OCI-M1 (cell line): Measurements from ENCODE around the gene PARD3B.

ENCODE experiments used
- DNase-seq: peaks from one replicate; lab custom pipeline; 2025; lab: John Stamatoyannopoulos, UW

Gene PARD3B

GRCh38 chr2:205013586-205013985, 468.3 kb downstream of the PARD3B start:
- no peak for DNase-seq

- DNase-seq: peak; percentile 29
Measured at GRCh38 chr2:205014201-205014600, 468.9 kb downstream of the PARD3B start.

GRCh38 chr2:205017381-205017780, 472.1 kb downstream of the PARD3B start:
- DNase-seq: no peak

DNA sequence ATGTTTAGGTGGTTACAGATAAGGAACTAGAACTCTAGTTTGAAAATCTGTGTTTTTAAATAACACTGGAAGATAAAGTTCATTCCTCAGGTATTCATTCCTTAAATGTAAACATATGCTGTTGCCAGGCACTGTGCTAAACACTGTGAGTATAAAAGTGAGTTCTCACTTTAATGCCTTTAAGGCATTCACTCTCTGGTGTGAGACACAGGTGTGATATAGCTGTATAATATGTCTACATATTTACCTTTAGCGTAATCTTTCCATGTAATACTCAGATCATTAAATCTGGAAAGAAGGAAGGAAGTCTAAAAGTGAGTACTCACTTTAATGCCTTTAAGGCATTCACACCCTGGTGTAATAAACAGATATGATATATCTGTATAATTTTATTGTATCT, 472.6 kb downstream of the PARD3B start:
- DNase-seq: no peak

DNA sequence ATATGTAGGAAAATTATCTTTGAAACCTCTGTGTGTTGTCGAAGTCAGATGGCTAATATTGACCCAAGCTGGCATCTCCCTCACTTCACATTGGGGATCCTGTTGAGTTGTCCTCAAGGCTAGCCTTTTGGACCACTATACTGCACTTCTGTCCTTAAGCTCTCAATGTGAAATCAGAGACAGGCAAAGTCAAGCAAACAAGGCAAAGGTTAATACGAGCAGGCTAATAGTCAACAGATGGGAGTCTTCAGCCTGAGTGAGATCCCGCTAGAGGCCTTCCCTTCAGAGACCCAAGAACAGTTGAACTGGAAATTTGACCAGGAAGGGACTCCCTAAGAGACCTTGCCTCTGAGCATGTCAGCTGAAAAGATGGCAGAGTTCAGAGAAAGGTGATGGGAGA, 475.4 kb downstream of the PARD3B start:
- no peak for DNase-seq

DNA sequence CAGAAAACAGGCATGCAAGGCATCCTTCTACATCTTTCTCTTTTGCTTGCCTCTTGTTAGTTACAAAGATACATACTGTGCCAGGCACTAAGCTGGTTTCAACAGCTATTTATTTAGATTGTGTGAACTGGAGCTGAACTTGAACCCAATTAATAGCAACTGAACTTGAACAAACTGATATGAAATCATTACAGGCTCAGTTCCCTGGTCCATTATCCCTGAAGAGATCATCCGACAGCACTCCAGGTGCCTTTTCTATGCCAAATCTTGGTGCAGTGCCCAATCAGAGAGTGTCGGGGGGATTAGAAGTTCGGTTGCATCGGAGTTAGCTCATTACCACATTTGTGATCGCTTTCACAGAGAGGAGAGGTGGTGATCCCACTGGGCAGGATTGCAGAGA, 477.6 kb downstream of the PARD3B start:
- DNase-seq: no peak

DNA sequence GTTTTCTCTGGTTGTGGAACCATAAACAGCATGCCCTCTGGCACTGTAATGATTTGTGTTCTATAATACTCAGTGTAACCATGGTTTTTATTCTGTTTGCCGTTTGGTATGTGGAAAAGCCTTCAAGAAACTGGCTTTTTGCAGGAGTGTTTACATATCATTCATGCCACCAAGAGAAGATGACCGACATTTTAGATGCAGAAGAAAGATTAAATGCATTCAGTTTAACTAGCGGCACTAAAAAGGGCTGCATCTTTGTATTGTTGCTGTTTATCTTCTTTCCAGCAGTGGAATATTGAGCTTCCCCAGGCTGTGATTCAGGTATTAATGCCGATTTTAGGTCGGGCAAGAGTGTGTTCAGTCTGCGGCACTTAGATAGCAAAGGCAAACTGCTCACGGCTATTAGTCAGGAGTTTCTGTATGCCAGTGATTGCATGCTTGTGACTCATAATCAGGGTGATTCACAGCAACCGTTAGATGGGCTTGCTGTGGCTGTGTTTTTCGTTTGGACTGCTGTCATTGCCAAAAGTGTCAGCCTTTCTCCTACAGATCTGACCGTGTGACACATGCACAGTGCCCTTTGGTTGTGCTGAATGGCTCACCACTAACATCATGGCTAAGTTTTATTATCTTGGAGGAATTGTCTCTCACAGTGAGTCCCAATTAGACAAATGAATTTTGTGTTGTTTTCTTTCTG, 479.7 kb downstream of the PARD3B start:
- DNase-seq: peak; percentile 94

DNA sequence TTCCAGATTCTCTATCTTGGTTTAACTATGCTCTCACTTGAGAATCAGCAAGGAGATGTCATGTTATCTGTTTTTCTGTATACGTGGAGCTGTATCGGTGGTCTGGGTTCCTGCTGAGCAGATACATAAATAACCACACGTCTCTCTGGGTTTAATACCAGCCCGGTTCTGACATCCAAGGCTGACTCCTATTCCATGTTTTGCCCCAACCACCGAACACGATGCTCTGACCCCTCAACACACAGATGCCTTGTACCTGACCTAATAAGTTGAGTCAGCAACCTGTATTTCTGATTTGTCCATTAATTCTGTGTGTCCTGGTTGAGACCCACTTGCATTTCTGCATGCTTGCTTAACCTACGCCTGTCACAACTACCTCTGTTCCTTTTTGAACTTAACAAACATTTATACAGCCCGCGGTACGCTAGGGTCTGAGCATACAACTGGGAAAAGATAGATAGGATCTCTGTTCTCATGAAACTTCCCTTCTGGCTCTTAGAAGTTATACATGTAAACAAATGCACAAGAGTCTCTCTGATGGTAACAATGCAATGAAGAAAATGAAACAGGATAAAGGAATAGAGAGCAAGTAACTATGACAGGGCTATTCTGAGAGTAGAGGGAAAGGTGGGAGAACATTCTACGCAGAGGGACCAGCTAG, 480.4 kb downstream of the PARD3B start:
- DNase-seq: peak; percentile 75

DNA sequence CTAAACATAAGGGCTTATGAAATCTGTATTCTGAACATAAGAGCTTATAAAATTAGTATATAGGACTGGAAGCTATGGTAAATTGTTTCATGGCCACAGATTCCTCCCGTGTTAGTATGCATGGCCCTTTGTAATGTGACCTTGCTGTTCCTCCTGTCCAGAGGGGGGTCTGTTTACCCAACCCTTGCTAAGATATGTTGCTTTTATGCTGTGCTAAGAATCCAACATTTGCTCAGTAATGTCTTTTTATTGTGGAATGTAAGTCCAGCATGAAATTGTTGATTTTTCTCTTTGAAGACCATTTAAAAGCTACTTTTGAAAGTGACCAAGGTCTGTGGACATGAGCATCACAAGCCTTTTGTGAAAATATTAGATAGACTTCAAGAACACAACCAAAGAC, 485.4 kb downstream of the PARD3B start:
- no peak for DNase-seq

- no peak for DNase-seq
Measured at GRCh38 chr2:205032093-205032551, 486.8 kb downstream of the PARD3B start.

DNA sequence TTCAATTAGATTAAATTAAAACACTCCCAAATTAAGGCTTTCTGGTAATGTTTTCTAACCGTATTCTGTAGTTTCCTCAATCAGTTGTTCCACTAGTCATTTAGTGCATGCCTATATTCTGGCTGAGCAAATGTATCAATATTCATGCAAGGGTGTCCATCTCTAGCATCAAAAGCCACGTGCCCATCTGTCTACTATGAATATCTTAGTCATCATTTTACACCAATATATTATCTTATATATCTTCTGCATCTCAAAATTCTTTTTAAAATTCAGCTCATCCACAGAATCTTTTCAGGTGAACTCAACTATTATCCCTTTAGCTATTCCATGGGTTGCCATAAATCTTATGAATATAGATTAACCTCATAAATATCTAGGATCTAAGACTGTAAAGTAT, 488.2 kb downstream of the PARD3B start:
- DNase-seq: no peak

DNA sequence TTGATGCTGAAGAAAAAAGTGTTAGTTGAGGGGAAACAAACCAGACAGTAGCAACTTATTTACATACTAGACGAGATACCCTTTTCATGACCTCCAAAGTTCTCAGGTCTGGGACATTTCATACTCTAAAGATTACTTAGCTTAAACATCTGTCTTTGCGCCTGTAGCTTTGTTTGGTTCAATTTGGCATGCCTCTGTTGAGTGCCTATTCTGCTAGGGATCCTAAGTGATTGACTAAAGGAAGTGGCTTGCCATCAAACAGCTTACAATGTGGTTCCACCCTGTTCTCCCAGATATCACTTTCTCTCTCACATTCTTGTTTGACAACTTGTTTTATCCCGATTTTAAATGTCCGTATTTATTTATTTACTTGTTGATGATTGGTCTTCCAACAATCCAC, 488.8 kb downstream of the PARD3B start:
- DNase-seq: no peak

- DNase-seq: no peak
Measured at GRCh38 chr2:205040323-205040722, 495.0 kb downstream of the PARD3B start.

DNA sequence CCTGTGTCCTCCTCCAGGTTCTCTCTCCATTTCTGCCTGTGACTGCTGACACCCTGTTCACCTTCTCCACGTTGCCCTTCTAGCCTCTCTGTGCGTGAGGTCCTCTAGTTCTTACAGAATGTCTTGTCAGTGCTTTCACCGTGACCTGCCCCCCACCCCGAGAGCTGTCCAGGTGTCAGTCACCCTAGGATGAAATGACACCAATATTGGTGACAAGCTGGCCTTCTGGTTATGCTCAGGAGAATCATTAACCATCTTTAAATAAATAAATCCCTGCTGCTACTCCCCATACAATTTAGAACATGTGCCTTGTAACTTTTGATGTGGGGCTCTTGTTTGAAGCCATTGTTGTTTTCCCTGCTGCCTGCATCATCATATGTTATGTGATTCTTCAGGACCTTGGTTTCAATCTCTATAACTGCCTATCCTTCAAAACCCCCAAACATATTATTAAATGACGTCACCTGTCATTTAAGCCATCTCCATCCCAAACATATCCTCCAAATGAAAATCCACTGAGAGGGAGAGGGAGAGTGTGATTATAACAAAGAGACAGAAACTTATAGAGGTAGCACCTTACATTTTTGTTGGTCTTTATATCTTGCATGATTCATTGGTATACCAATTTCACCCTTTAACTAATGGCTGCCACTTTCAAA, 496.3 kb downstream of the PARD3B start:
- DNase-seq: no peak

GRCh38 chr2:205043285-205043684, 498.0 kb downstream of the PARD3B start:
- no peak for DNase-seq

DNA sequence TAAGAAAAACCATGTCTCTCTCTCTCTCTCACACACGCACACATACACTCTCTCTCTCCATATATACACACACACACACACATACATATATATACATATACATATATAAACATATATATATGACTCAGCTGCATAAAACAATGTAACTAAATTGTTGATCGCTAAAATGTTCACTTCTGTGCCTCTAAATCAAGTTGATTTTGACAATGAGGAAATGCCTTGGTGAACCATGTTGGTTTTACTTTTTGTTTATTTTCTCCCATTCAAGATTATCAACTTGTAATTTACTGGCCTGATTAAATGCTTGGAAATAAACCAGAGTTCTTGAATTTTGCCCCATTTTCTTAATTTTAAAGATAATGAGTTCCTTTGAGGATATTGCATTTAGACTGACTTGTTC, 500.4 kb downstream of the PARD3B start:
- DNase-seq: no peak

DNA sequence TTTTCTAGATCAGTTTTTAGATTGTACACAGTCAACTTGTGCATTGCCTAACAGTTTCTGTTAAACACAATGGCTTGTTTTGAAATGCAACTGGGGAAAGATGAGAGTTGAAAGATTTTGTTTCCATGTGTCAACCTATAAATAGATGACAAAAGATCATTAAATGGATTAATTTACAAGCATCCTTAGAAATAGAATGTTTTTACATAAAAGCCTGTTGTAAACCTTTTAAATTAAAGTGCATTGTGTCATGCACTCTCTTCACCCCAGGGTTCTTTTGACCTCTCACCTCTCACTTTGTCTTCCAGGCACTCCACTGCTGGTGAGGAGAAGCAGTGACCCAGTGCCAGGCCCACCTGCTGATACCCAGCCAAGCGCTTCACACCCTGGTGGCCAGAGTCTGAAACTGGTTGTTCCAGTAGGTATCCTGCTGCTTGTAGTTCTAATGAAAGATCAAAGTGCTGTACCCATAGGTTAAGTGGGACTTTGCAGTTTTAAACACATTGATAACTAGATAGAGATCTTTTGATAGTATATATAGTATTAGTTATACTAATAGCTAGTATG, 502.1 kb downstream of the PARD3B start:
- DNase-seq: no peak

DNA sequence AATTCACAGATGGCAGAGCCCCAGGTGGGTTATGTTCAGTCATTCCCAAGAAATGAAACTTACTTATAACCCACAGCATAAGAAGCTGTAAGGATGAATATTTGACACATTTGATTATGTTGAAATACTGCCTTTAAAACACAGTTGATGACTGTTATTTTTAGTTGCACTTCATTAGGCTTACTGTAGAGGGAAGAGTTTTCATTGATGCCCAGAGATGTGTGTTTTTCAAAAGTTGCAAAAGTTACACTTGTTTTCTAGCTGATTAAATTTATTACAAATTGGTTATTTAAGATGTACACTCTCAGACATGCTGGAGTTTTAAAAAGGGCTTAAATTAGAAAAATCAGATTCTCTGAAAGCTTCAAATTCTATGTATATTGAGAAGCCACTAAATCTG, 506.1 kb downstream of the PARD3B start:
- DNase-seq: peak; percentile 20

- peak; percentile 36 for DNase-seq
Measured at GRCh38 chr2:205052781-205053180, 507.5 kb downstream of the PARD3B start.

GRCh38 chr2:205053827-205054410, 508.6 kb downstream of the PARD3B start:
- peak; percentile 83 for DNase-seq

GRCh38 chr2:205054789-205055188, 509.5 kb downstream of the PARD3B start:
- no peak for DNase-seq

GRCh38 chr2:205055251-205055650, 510.0 kb downstream of the PARD3B start:
- DNase-seq: no peak

- no peak for DNase-seq
Measured at GRCh38 chr2:205056151-205056561, 510.9 kb downstream of the PARD3B start.
